Prostate gland (tissue), 2 donors: ENCODE measurements around the gene DLG2.

Experiments
- CTCF ChIP-seq, 4 experiments: fragments of 200-600 bp in 2 of 4; fragments of 450-650 bp in 2 of 4; sonication (generic) in 2 of 4; IDR thresholded peaks; 1 replicate in 3 of 4; 2 replicates in 1 of 4; pipeline ENCODE4 v1.5.1; 2016 to 2019; ENCODE audit warnings: antibody characterized with exemption in 4 of 4, mild to moderate bottlenecking in 2 of 4, moderate library complexity in 2 of 4
- POLR2A ChIP-seq: fragments of 450-650 bp; IDR thresholded peaks from one replicate; pipeline ENCODE4 v1.6.1; 2016; ENCODE audit warnings: antibody characterized with exemption, mild to moderate bottlenecking

GRCh38 chr11:83554876-83555275 lies 2072.3 kb downstream of the DLG2 start:
- no peak for TF ChIP-seq CTCF (IDR thresholded peaks at IDR 0.05)
- TF ChIP-seq POLR2A, result no peak
